ENCODE data around the gene PPP2R1B.

The PPP2R1B gene

GRCh38 chr11:111707691-111708067, 58.5 kb downstream of the PPP2R1B start:
- H3K4me3 ChIP-seq (ENCODE audit: low read length), result no peak overlapping the region
- no peak for DNase-seq (ENCODE audit: low read depth)
- TF ChIP-seq CTCF (IDR thresholded peaks at IDR 0.05; ENCODE audit: insufficient read depth, low read depth, low read length, missing control alignments), result no peak

GRCh38 chr11:111707039-111707690, 59.0 kb downstream of the PPP2R1B start:
- no peak for TF ChIP-seq CTCF (IDR thresholded peaks at IDR 0.05; ENCODE audit: insufficient read depth, low read depth, low read length, missing control alignments)
- peak; percentile 89 for DNase-seq (ENCODE audit: low read depth)
- H3K4me3 ChIP-seq (ENCODE audit: low read length), result no peak overlapping the region

DNA sequence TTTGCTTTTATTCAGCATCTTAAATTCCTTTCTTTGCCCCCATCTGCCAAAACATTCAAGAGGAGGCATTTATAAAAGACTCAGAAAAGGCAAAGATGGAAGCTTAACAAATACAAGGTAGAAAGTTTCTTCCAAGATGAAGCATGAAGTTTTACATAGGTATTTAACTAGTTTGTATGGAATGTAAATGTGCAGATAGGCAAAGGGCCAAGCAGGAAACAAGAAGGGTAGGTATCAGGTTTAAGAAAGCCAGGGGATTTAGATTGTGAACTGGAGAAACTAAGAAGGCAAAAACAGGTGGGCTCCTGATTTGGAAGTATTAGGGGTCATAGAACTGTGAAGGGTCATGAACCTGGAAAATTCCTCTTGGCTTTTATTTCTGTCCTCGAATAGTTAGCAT, 62.6 kb downstream of the PPP2R1B start:
- H3K4me3 ChIP-seq (ENCODE audit: low read length), result no peak overlapping the region
- DNase-seq (ENCODE audit: low read depth), result no peak
- no peak for TF ChIP-seq CTCF (IDR thresholded peaks at IDR 0.05; ENCODE audit: insufficient read depth, low read depth, low read length, missing control alignments)

DNA sequence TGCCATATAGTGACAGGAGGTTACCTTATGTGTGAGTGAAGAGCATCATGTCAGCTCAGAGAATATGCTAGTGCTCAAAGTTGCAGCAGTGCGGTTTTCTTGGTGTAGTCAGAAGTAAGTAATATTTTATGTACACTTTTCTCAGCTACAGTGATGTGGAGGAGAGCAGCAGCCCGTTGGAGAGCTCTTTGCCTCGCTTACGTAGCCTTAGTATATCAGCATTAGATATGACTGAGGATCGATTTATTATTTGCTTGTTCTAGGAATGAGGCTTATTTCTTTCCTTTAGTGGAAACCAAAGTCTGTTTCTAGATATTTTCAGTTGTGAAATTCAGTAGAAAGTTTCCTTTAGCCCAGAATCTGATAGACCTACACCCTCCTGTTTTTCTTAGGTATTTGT, 63.6 kb downstream of the PPP2R1B start:
- DNase-seq (ENCODE audit: low read depth), result no peak
- no peak for TF ChIP-seq CTCF (IDR thresholded peaks at IDR 0.05; ENCODE audit: insufficient read depth, low read depth, low read length, missing control alignments)
- no peak overlapping the region for H3K4me3 ChIP-seq (ENCODE audit: low read length)

- TF ChIP-seq CTCF (IDR thresholded peaks at IDR 0.05; ENCODE audit: insufficient read depth, low read depth, low read length, missing control alignments), result no peak
- no peak overlapping the region for H3K4me3 ChIP-seq (ENCODE audit: low read length)
- no peak for DNase-seq (ENCODE audit: low read depth)
These were observed 66.0 kb downstream of the PPP2R1B start for GRCh38 chr11:111700162-111700561.

GRCh38 chr11:111699579-111700156, 66.5 kb downstream of the PPP2R1B start:
- no peak for DNase-seq (ENCODE audit: low read depth)
- TF ChIP-seq CTCF (IDR thresholded peaks at IDR 0.05; ENCODE audit: insufficient read depth, low read depth, low read length, missing control alignments), result no peak

More at GRCh38 chr11:111699579-111700156, 66.5 kb downstream of the PPP2R1B start:
- no peak overlapping the region for H3K4me3 ChIP-seq (ENCODE audit: low read length)
